Inferior parietal cortex (tissue), 1 donor: ENCODE measurements around the gene CUL2.
A peak's percentile ranks its signal among the peaks of the same experiment; 100 is the strongest.
"Not testable (repeated sequence)": the region's sequence is repeated elsewhere in the genome, so short reads cannot be mapped to it uniquely, and the experiment has no call there.

Source experiments
- DNase-seq: peaks from one replicate; pipeline ENCODE4 v3.0.0-alpha.2; 2016; ENCODE audit errors: extremely low spot score

CUL2 gene

DNA sequence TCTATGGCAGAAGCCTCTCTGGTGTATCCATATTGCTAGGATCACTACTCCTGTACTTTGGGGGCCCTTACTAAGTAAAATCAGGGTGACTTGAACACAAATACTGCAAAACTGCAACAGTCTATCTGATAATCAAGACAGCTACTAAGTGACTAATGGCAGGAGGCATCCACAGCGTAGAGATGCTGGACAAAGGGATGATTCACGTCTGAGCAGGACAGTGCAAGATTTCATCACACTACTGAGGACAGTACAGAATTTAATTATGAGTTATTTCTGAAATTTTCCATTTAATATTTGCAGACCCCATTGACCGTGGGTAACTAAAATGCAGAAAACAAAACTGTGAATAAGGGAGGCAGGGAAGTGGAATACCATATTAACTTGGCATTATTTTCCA, 10.4 kb downstream of the CUL2 start:
- DNase-seq: no peak

DNA sequence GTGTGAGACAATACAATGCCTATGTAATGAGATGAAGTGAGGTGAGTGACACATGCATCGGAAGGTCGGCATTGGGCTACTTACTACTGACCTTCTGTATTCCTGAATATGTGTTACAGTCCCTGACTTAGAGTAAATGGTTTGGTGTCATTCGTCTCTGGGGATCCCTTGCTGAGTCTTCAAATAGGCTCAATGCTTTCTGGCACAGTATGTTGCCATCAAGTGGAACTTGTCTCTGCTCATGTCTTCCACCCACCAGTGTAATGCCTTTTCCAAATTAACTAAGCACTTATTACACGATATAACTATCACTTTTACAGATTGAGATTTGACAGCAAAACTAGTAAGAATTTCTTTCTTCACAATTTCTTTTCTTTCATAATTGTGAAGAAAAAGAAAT, 10.9 kb downstream of the CUL2 start:
- DNase-seq: no peak

DNA sequence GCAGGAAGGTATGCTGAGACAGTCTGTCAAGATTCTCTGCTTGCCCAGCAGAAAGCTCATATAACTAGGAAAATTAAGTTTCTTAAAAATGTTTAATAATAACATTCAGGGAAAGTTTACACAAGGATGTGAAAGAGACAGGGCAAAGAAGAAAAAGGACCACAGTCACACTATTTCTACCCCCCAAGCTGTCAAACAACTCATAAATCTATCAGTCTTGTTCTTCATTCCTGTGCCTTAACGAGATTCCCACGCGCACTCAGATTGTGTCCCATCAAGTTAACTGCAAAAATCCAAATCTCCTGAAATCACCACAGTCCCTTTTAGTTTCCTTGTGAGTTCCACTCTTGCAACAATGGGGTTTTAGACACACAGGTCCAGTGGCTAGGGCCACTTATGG, 14.9 kb downstream of the CUL2 start:
- DNase-seq: no peak

DNA sequence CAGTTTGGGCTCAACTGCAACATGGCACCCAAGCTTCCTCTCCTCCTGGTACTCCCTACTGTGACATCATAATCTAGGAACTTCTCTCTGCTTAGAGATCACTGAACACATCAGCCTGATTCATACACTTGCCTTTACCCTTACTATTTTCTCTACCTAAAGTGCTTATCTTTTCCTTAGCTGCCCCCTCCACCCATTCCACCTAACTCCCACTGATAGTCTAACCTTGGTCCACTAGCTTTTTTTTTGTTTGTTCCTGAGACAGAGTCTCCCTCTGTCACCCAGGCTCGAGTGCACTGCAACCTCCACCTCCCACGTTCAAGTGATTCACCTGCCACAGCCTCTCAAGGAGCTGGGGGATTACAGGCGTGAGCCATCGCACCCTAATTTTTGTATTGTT, 15.9 kb downstream of the CUL2 start:
- DNase-seq: no peak

DNA sequence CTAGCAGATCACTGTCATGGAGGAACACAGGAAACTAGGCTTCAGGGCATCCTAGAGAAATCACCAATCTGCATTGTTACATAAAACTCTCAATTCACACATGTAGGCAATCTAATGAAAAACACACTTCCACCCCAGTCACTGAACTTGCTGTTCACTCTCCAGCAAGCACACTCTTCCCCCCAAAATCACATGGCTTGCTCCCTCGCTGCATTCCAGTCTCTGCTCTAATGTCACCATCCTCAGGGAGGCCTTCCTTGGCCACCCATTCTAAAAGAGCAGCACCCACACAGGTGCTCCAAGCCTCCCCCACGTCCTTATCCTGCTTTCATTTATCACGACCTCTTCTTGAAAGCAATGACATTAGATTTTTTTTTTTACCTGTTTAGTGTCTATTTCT, 19.6 kb downstream of the CUL2 start:
- DNase-seq: no peak

DNA sequence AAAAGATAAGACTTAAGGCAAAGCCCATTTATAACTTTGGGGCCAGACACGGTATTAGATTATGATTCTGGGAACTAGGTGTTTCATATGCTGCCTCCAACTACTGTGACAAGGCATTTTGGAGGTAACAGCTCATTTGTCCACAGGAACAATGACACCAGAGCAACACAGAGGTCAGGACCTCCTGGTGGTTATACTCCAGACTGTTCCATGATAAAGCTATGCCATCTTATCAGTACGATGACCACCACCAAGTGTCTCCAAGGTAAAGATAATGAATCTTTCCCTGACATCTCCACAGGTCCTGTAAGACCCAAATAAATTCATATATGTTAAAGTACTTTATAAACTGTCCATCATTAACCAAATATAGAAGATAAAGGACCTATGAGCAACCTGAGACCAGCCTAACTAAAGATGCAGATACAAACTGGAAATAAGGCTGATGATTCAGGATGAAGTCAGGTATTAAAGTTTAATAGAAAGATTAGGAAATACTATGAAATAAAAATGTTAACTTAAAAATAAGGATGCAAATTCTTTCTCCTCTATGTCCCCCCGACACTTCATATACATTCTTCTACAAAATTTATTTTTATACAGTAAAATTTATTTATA, 26.2 kb downstream of the CUL2 start:
- DNase-seq: no peak

DNA sequence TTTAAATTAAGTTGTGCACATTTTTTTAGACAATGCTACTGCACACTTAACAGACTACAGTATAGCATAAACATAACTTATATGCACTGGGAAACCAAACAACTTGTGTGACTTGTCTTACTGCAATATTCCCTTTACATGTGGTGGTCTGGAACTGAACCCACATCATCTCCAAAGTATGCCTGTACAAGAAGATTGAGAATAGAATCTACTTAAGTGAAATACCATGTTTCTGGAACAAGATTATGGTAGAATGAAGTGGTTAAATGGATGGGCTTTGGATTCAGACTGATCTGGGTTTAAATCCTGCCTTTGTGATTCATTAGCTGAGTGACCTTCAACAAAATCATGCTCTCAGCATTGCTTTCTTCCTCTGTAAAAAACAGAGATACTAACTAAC, 30.7 kb downstream of the CUL2 start:
- DNase-seq: no peak

DNA sequence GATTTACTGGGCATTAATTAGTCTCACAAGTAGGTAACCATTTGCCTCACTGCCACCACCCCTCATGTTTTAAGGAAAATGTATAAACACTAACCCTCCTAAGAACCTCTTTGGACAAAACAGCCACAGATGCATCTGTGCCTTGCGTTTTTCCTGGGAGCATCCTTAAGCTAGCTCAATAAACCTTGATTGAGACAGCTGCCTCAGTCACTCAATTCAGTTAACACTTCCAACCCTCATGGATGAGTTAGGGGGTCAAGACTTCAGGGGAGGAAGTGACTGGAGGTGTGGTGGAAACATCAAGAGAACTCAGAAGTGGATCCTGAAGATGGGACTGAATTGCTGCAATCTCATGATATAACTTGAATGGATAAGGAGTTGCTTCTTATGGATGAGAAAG, 31.5 kb downstream of the CUL2 start:
- no peak for DNase-seq

DNA sequence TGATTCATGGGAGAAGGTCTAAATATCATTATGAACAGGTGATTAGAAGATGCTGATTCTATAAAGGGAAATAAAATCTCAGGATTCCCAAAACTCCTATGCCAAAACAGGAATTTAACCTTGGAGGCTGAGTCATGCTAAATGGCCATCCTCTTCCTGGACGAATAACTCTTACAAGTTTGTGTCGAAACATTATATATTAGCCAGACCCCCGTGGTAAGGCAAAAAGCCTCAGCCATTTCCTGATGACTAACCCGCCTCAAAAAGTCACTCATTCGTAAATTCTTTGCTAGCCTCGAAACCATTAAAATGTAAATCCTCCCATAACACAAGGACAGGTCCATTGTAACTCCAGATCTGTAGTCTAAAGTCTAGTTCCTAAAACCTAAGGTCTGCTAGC, 32.0 kb downstream of the CUL2 start:
- DNase-seq: no peak

DNA sequence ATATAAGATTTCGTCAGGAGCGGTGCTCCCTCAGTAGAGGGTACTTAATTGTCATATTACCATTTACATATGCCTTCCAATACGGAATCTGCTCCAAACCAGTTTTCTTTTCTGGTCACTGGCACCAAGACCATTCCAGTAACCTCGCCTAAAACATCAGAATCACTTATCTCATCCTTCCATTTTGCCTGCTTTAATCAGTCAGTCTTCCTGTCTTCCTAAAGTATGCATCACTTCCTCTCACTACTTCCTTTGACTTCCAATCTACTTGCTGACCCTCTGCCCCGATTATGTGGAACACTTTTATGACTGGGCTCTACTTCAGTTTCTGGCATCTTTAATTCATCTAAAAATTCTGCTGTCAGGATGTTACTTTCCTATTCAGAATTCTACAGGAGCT, 33.5 kb downstream of the CUL2 start:
- DNase-seq: no peak

DNA sequence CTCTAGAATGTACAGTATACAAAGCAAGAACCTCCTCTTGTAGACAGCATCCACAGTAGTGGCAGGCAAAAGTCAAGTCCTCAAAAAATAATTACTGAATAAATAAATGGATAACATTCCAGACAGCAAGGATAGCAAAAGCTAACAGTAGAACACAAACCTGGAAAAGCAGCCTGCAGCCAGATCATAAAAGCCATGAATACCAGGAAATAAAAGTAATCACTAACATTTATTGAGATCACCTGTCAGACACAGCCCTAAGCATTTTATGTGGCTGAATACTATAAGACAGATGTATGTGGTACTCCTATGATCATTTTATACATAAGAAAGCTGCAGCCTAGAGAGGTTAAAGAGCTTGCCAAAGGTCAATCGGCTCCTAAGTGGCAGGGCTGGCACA, 34.0 kb downstream of the CUL2 start:
- no peak for DNase-seq

DNA sequence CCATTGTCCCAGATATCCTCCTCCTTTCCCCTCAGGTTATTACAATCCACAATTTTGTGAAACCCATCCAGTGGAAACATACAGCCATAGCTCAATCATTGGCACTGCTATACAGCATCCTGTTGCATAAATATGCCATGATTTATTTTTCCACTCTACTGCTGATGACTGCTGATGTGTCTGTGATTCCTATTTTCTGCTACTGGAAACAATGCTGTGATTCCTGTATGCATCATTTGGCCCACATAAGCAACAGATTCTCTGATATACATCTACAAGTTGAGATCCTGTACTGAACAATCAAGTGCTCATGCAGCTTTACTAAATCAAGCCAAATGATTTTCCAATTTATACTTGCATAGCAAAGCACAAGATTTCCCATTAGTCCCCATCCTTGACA, 39.6 kb downstream of the CUL2 start:
- no peak for DNase-seq

DNA sequence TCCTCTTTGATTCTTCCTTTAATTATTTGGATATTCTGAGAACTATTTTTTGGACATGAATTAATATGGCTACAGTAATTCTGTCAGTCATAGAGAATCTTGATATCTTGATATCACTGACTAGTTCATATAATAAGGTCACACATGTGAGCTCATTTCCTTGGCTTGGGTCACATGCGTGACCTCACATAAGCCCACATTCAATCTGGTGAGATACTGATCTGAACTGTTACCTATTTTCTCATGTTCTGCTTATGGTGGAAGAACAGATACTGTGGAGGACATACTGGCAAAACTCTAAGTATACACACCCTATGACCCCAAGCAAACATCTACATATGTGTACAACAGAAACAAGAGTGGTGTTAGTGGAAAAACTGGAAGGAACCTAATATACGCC, 44.1 kb downstream of the CUL2 start:
- no peak for DNase-seq

DNA sequence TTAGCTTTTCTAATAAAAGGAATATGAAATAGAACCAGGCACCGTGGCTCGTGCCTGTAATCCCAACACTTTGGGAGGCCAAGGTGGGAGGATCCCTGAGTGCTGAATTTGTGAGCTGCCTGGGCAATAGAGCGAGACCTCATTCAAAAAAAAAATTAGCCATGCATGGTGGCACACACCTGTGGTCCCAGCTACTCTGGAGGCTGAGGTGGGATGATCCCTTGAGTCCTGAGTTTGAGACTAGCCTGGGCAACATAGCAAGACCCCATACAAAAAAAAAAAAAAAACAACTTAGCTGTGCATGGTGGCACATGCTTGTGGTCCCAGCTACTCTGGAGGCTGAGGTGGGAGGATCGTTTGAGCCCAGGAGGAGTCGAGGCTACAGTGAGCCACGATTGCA, 44.9 kb downstream of the CUL2 start:
- DNase-seq: not testable (repeated sequence)

DNA sequence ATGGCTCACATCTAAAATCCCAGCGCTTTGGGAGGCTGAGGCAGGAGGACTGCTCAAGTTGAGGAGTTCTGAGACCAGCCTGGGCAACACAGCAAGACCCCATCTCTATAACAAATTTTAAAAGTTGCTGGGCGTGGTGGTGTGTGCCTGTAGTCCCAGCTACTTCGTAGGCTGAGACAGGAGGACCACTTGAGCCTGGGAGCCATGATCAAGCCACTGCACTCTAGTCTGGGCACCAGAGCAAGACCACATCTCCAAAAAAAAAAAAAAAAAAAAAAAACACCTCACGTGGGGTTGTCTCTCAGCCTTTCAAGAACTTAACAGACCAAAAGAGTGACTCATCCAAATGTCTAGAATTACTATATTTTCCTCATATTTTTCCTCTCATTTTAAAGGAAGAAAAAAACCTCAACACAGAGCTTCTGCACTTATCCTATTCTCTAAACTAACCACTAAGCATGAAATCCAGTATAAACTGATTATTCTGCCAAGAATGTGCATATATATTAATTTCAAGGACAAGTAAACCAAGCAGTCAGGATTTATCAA, 46.3 kb downstream of the CUL2 start:
- no peak for DNase-seq

DNA sequence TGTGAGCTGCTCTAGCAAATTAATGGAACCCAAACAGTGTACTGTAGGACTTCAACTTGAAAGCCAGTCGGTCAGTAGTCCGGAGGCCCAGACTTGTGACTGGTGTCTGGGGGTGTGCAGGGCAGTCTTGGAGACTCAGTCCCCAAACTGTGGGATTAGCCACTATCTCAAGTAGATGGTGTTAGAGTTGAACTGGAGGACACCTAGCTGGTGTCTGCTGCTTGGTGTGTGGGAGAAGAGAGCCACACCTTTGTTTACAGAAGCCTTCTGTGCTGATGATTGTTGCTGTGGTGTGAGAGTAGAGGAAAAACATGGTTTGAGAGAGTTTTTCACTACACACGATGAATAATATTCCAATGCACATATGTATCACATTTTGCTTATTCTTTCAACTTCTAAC, 47.4 kb downstream of the CUL2 start:
- no peak for DNase-seq

DNA sequence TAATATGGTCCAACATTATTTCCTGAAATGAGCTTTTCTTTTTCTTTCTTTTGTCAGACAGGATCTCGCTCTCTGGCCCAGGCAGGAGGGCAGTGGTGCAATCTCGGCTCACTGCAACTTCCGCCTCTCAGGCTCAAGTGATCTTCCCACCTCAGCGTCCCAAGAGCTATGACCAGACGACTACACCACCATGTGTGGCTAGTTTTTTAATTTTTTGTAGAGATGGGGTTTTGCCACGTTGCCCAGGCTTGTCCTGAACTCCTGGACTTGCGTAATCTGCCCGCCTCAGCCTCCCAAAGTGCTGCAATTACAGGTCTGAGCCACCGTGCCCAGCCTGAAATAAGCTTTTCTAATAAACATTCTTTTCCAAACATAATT, 48.6 kb downstream of the CUL2 start:
- no peak for DNase-seq

DNA sequence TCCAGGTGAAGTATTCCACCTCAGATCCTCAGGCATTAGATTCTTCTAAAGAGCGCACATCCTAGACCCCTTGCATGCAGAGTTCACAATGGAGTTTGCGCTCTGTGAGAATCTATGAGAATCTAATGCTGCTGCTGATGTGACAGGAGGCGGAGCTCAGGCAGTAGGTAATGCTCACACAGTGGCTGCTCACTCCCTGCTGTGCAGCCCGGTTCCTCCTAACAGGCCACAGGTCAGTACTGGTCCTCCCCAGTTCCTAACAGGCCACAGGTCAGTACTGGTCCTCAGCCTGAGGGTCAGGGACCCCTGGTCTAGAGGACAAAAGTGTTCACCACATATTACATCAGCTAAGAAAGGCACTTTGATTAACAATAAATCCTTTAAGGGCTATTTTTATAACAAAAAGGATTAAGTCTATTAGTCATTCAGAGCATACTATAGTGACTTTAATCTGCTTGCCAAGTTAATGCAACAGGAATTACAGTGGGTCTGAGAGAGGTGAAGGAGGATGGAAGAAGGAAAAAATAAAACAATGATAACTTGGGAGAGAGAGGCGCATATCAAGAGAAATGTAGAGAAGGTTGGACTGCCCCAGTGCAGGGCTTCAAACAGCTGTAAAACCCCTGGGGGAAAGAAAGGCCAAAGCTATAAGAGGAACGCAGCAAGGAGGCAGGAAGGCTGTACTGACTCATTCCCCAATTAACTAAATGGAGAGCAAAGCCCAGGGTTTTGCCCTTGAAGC, 49.2 kb downstream of the CUL2 start:
- no peak for DNase-seq

DNA sequence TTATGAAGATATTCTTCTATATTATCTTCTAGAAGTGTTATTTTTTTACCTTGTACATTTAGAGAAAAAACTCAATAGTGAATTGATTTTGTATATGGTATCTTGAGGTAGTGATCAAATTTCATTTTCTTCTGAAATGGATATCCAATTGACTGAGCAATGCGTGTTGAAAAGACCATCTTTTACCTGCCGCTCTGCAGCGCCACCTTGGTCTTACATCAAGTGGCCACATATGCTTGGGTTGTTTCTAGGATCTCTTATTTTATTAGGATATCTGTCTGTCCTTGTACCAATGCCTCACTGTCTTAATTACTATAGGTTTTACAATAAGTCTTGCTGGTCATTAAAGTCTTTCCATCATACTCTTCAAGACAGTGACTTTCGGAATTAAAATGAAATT, 53.0 kb downstream of the CUL2 start:
- DNase-seq: no peak

DNA sequence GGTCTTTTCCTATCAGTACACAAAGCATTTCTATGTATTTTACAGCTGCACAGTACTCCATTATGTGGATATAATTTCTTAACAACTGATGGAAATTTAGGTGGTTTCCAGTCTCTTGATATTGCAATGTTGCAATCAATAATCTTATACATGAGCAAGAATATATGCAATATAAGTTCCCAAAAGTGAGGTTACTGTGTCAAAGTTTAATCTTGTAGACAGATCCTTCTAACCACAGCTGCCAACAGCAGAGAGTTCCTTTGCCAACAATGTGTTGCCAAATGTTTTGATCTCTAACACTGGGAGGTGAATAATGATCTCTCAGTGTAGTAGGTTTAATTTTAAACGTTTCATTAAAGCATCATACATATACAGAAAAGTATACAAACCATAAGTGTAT, 54.5 kb downstream of the CUL2 start:
- no peak for DNase-seq

DNA sequence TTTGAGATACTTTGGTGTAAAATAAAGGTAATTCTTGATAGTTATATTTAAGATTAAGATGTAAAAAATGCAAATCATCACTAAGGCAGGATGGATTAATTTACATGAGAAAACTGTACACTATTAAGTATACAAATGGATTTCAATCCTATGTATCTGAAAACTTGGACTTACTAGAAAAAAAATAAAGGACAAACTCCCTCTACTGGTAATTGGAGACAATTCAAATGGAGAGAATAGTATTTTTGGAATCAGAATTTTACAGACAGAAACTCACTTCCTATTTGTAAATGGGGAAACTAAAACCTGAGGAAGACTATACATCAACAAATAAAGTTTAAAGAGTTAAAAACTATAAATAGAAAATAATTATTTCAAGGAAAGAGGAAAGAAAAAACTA, 62.6 kb downstream of the CUL2 start:
- DNase-seq: peak; percentile 42

DNA sequence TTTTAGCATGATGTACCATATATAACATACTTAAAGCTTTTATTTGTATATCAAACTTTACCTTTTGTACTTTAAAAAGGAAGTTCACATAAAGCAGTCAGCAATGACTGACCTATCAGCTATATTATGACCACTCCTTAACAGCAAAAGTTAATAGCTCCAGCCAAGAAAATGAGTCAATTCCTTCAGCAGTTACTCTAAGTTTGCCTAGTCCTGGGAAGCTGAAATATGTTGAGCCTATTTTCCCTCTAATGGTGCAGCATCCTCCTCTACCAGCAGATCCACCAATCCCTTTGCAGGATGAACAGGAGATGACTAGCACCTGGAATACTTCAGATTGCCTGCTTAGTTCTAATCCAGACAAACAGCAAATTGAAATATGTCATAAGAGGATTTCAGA, 64.2 kb downstream of the CUL2 start:
- DNase-seq: no peak

DNA sequence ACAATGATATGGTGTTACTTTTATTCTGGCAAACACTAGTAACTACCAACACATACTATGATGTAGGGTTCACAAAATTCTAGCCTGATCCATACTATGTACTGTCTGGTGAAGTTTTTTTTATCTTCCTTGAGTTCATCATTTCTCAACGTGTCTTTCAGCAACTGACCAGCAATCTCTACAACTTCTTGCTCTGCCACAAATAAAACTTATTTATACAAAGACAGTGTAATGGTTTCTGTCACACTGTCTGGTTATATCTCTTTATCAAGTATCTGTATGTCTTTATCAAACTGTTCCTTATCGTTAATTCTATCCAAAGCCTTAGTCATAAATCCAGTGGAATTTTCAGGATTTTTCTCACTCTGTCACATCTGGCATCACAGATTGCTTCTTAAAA, 69.7 kb downstream of the CUL2 start:
- DNase-seq: no peak
